RWPE1 (cell line): ENCODE data around the gene STK17B.

ENCODE experiments used
- CTCF ChIA-PET: fragments of 350-600 bp; sonication (Branson Sonifier 250); formaldehyde crosslinking; extraction: SDS; loops from one replicate; lab custom pipeline; 2021; lab: Yijun Ruan, JAX
- POLR2A ChIA-PET: fragments of 400-600 bp; formaldehyde crosslinking; extraction: SDS; loops from one replicate; lab custom pipeline; 2020; ENCODE audit warnings: antibody characterized with exemption; ENCODE audit not compliant: low non-redundant PET; lab: Yijun Ruan, JAX
- DNase-seq: peaks from one replicate; pipeline ENCODE4 v3.0.0; 2012; ENCODE audit warnings: low spot score
- H3K27ac ChIP-seq: fragments of 450-650 bp; 2 replicates; pipeline ENCODE4 v1.5.1; 2017
- TF ChIP-seq, protein P1 (sequence below): fragments of 450-650 bp; conservative IDR thresholded peaks from 2 replicates; pipeline ENCODE4 v1.5.1; 2017; ENCODE audit warnings: low read depth, mild to moderate bottlenecking

The STK17B gene

GRCh38 chr2:196171248-196171871, at the start of gene STK17B:
TSS of gene STK17B (minus strand) at chr2:196171578. CDS start at chr2:196163383, 8,195 bp downstream.
- TF ChIP-seq, protein P1, sequence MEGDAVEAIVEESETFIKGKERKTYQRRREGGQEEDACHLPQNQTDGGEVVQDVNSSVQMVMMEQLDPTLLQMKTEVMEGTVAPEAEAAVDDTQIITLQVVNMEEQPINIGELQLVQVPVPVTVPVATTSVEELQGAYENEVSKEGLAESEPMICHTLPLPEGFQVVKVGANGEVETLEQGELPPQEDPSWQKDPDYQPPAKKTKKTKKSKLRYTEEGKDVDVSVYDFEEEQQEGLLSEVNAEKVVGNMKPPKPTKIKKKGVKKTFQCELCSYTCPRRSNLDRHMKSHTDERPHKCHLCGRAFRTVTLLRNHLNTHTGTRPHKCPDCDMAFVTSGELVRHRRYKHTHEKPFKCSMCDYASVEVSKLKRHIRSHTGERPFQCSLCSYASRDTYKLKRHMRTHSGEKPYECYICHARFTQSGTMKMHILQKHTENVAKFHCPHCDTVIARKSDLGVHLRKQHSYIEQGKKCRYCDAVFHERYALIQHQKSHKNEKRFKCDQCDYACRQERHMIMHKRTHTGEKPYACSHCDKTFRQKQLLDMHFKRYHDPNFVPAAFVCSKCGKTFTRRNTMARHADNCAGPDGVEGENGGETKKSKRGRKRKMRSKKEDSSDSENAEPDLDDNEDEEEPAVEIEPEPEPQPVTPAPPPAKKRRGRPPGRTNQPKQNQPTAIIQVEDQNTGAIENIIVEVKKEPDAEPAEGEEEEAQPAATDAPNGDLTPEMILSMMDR: no peak
- ChIA-PET CTCF (interaction anchor here (2.2 kb wide), 1 partner anchor 93 kb away, joined by 6 read pairs; no protein-coding TSS in a partner anchor), POLR2A (interaction anchor here (0.7 to 1.8 kb wide), 3 partner anchors 31 to 105 kb away, joined by 4 to 7 read pairs (median 6); no protein-coding TSS in a partner anchor)
- DNase-seq: peak; percentile 97
- peak within 1 kb of the TSS; percentile 94 for H3K27ac ChIP-seq

DNA sequence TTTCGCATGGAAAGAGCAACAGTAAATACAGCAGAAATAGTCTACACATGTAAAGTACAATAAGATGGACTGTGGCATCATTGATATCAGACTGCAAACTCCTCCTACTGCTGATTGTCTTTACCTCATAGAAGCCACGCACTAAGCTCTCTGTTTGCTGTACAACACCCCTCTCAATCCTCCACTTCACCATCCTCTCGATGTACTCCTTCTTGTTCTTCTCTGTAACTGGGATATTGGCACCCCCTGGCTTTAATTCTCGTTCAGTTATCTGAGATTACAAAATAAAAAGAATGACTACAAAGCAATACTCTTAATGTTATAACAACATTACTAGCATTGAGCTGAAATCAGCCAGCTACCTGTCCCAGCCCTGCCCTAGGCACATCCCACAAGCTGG, 49.3 kb upstream of the STK17B start:
- POLR2A ChIA-PET: no interaction called here
- no peak overlapping the region for H3K27ac ChIP-seq
- TF ChIP-seq, protein P1: no peak
- CTCF ChIA-PET: interaction anchor here (0.7 kb wide), 1 partner anchor 74 kb away, joined by 3 read pairs; no protein-coding TSS in a partner anchor
- DNase-seq: no peak

DNA sequence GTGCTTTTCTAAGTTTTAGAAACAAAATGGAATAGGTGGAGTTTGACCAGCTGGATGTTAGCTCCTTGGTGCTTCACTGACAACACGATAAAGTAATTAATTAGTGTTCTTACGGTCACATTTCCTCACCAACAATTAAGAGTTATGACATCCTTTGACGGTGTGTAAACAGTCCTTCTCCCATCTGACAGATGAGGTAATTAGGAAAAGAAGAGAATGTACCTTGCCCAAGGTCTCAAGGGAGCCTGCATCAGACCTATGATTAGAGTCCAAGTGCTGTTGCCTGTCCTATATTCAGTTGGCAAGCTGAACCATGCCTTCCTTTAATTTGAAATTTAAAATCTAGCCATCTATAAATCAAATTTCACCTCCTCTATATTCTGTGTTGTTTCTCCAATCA, 48.3 kb upstream of the STK17B start:
- DNase-seq: no peak
- no peak overlapping the region for H3K27ac ChIP-seq
- TF ChIP-seq, protein P1: no peak
- ChIA-PET POLR2A (no interaction called here), CTCF (interaction anchor here (1.2 kb wide), 1 partner anchor 10 kb away, joined by 3 read pairs; no protein-coding TSS in a partner anchor)

GRCh38 chr2:196218106-196218505, 46.7 kb upstream of the STK17B start:
- no peak overlapping the region for H3K27ac ChIP-seq
- TF ChIP-seq, protein P1: no peak
- ChIA-PET POLR2A (no interaction called here), CTCF (no interaction called here)
- DNase-seq: no peak

DNA sequence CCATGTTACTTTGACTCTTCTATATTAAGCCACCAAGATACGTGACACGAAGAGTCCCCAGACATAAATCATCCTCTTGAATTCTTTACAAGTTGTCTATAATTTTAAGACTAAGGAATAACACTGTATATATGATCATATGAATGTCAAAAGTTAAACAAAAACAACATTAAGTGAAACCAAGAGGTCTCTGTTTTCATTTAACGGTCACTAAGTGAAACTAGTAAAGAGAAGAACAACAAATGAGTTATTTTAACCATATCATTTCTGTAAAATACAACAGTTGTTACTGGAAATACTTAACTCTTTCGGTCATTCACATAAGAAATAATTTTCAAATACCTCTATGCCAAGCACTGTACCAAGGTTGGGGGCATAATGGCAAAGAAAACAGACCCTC, 45.7 kb upstream of the STK17B start:
- DNase-seq: no peak
- TF ChIP-seq, protein P1: no peak
- POLR2A ChIA-PET: no interaction called here
- CTCF ChIA-PET: no interaction called here
- H3K27ac ChIP-seq: no peak overlapping the region

DNA sequence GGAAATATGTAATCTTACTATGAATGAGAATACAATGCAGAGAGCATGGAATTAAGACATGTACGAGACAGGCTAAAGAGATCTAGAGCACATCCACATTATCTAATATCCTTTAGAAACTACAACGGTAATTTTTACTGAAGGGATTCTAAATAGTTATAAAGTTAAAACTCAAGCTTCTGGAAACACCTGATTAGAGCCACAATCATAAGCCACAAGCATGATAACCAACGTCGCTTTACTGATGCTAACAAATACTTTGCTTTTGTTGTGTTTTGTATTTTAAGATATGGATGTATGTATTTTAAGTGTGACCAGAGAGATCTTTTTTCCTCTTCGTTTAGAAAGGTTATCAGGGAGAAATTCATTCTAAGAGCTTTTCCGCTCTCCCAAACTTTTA, 44.0 kb upstream of the STK17B start:
- POLR2A ChIA-PET: no interaction called here
- no peak for DNase-seq
- CTCF ChIA-PET: no interaction called here
- TF ChIP-seq, protein P1: no peak
- H3K27ac ChIP-seq: no peak overlapping the region
